Mucosa of rectum (tissue), 2 donors: ENCODE measurements around the gene GGT6.

Source experiments
- H3K27ac ChIP-seq, 2 donors: one replicate each; pipeline ENCODE4 v1.7.0; 2013; ENCODE audit warnings: inconsistent platforms in 2 of 2, low read depth in 2 of 2, low read length in 2 of 2
- H3K27me3 ChIP-seq, 2 donors: one replicate each; pipeline ENCODE4 v1.7.0; 2013; ENCODE audit warnings: low read length in 2 of 2; ENCODE audit not compliant: control insufficient read depth in 2 of 2, insufficient read depth in 2 of 2
- H3K36me3 ChIP-seq, 2 donors: one replicate each; pipeline ENCODE4 v1.7.0; 2013; ENCODE audit warnings: low read length in 2 of 2; ENCODE audit not compliant: control insufficient read depth in 2 of 2, insufficient read depth in 2 of 2
- H3K4me1 ChIP-seq, 2 donors: one replicate each; pipeline ENCODE4 v1.7.0; 2013; ENCODE audit warnings: low read length in 2 of 2, mild to moderate bottlenecking in 1 of 2; ENCODE audit not compliant: control insufficient read depth in 2 of 2, insufficient read depth in 2 of 2
- H3K4me3 ChIP-seq, 2 donors: one replicate each; pipeline ENCODE4 v1.7.0; 2013; ENCODE audit warnings: low read length in 2 of 2
- H3K9ac ChIP-seq, 2 donors: one replicate each; pipeline ENCODE4 v1.7.0; 2013; ENCODE audit warnings: low read length in 2 of 2, low read depth in 1 of 2, mild to moderate bottlenecking in 1 of 2
- H3K9me3 ChIP-seq, 2 donors: one replicate each; pipeline ENCODE4 v1.7.0; 2013; ENCODE audit warnings: low read length in 2 of 2; ENCODE audit not compliant: control insufficient read depth in 2 of 2
- donor health status: healthy.
- donor health status: Normal muscosa, but diverticular disease.

The GGT6 gene

DNA sequence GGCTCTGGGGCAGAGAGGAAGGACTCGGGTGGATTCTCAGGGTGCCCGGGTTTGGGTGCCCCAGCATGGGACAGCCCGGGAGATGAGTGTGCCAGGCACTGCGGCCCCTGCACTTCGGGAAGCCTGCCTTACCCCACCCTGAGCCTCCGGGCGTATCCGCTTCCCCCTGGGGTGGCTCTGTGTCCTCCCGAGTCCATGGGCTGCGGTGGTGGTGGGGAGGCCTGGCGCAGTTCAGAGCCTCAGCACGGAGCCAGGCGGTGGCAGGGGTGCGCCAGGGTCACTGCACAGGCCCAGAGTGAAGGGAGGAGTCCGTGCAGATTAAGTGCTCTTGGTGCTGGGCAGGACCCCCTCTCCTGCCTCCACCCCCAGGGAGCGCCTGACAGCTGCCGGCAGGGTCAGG is 25.9 kb downstream of the GGT6 start:
- H3K27ac ChIP-seq = peak overlapping the region in 1 of 2 donors; percentile 23
- H3K4me1 ChIP-seq = peaks cover 7 to 14% of the 10 kb centered on the region in 2 donors

DNA sequence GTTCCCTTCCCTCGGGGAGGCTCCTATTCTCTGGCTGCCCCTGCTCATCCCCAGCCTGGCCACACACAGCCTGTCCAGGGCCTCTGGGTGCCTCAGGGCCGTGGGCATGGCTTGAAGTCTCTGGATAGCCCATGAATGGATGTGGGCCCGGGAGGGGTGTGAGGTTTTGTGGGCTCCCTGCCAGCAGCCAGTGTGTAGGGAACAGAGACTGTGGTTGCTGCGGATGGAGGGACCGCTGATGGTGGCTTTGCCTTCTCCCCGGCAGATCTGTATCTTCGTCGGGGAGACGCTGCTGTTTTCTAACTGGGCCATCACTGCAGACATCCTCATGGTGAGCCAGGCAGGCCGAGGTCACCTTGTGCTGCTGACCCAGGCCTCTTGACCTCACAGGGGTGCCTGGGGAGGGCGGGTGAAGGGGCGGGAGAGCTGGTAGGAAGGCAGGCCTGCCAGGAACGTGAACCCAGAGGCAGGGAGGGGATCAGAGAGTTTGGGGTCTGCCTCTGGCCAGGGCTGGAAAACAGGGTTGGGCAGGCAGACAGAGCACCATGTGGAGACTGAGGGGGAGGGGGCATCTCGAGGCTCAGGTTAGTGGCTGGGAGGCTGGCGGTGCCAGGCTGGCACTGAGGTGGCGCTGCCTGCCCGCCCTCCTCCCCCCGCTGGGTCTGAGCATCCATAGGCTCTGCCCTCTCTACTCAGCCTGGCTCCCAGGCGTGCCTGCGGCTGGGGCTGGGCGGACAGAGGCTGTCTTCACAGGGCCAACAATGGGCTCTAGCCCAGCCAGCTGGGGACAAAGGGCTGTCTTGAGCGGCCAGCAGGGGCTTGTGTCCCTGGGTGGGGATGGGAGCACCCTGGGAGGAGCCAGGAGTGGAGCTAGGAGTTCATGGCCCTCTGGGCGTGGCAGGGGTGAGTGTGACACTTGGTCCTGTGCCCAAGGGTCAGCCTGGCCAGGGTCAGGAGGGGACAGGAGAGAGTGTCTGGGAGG is 26.6 kb downstream of the GGT6 start:
- H3K9me3 ChIP-seq = no peaks in the 10 kb centered on the region
- no peaks in the 10 kb centered on the region for H3K27me3 ChIP-seq
- peak overlapping the region in 1 of 2 donors; percentile 23 for H3K27ac ChIP-seq
- H3K36me3 ChIP-seq = peaks cover 0 to 3% of the 10 kb centered on the region in 2 donors
- no peak overlapping the region for H3K9ac ChIP-seq
- H3K4me3 ChIP-seq = peak overlapping the region in 1 of 2 donors; percentile 13
- peaks cover 7 to 14% of the 10 kb centered on the region in 2 donors for H3K4me1 ChIP-seq

More for the DNA sequence above, 25.9 kb downstream of the GGT6 start:
- Histone ChIP-seq H3K36me3 (peaks cover 0 to 3% of the 10 kb centered on the region in 2 donors), H3K9ac (no peak overlapping the region), H3K27me3 (no peaks in the 10 kb centered on the region), H3K9me3 (no peaks in the 10 kb centered on the region), H3K4me3 (no peak overlapping the region)

DNA sequence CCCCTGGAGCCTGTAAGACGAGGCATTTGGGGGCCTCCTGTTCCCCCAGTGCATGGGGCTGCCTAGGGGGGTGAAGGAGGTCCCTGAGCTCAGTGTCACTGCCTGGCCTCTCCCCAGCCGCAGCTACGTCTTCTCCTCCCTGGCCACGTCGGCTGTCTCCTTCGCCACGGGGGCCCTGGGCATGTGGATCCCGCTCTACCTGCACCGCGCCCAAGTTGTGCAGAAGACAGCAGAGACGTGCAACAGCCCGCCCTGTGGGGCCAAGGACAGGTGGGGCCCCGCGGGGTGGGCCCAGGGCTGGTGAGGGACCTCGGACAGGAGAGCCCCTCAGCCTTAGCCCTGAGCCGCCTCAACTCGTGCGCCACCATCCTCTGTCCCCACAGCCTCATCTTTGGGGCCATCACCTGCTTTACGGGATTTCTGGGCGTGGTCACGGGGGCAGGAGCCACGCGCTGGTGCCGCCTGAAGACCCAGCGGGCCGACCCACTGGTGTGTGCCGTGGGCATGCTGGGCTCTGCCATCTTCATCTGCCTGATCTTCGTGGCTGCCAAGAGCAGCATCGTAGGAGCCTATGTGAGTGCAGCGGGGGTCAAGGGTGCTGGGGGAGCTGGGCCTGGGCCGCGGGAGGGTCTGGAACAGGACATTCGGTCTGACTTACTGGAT is 27.4 kb downstream of the GGT6 start:
- no peak overlapping the region for H3K9ac ChIP-seq

DNA sequence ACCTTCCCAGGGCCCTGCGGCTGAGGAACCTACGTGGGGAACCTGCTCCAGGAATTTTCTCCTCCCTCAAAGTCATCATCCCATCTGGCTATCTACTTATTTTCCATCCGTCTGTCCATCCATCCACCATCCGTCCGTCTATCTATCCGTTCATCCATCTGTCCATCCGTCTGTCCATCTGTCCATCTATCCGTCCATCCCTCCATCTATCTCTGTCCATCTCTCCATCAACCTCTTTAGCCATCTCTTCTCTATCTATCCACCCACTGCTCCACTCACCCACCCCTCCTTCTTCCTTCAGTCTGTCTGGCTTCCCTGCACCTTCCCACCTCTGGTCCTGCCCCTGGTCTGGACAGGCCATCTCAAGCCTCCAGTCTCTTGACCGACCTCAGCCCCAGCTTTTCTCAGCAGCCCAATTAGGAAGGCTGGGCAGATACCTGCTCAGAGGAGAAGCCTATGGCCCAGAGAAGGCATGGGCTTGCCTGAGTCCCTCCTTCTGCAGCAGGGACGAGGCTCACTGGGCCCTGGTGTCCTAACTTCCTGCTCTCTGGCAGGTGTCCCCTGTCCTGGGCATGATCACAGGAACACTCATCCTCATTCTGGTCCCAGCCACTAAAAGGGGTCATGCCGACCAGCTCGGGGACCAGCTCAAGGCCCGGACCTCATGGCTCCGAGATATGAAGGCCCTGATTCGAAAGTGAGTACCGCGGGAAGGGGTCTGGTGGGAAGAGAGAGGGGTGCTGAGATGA is 28.2 kb downstream of the GGT6 start:
- Histone ChIP-seq H3K27ac (no peak overlapping the region), H3K9ac (no peak overlapping the region), H3K4me3 (no peak overlapping the region), H3K27me3 (no peaks in the 10 kb centered on the region), H3K4me1 (peaks cover 7 to 14% of the 10 kb centered on the region in 2 donors), H3K9me3 (no peaks in the 10 kb centered on the region), H3K36me3 (no peaks in the 10 kb centered on the region)

More for the DNA sequence above, 27.4 kb downstream of the GGT6 start:
- Histone ChIP-seq H3K4me1 (peaks cover 7 to 14% of the 10 kb centered on the region in 2 donors), H3K27ac (peak overlapping the region in 1 of 2 donors; percentile 4), H3K27me3 (no peaks in the 10 kb centered on the region), H3K4me3 (no peak overlapping the region), H3K9me3 (no peaks in the 10 kb centered on the region), H3K36me3 (peaks cover 0 to 3% of the 10 kb centered on the region in 2 donors)

DNA sequence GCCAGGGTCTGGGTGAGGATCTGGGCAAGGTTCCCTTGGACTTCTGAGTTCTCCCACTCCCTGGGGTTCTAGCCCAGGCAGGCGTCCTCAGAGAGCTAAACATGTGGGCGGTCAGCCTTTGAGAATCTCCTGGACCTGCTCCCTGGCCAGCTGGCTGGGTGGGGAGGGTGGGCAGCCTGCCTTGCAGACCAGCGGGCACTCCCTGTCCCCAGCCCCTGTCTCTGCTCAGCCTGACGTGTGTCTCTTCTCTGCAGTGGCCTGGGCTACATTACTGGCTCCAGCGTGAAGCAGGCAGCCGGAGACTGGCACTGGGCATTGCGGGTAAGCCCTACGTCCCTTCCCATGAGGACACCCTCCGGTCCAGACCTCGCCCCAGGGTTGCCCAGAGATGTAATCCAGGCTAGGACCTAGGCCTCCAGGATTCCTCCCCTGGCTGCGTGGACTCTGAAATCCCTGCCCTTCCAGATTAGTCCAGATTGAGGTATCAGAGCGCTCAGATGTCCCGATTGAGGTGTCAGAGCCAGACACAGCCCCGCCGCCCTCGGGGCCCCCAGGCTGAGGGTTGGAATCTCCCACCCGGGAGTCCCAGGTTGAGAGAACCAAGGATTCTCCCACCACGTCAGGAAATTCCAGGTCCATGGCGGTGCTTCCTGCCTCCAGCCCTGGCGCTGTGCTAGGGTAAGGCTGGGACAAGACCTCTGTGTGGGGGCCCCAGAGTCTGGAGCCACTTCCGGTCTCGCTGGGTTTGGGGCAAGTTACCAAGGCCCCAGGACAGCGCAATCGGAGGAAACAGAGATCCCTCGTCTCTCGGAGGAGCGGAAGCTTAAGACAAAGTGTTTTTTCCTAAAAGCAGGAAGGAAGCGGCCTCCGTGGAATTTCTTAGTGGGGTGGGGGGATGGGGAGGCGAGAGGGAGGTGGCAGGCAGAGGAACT is 29.3 kb downstream of the GGT6 start:
- Histone ChIP-seq H3K36me3 (no peaks in the 10 kb centered on the region), H3K9ac (no peak overlapping the region), H3K27ac (no peak overlapping the region), H3K4me3 (no peak overlapping the region), H3K27me3 (no peaks in the 10 kb centered on the region), H3K9me3 (no peaks in the 10 kb centered on the region), H3K4me1 (peaks cover 3 to 7% of the 10 kb centered on the region in 2 donors)

DNA sequence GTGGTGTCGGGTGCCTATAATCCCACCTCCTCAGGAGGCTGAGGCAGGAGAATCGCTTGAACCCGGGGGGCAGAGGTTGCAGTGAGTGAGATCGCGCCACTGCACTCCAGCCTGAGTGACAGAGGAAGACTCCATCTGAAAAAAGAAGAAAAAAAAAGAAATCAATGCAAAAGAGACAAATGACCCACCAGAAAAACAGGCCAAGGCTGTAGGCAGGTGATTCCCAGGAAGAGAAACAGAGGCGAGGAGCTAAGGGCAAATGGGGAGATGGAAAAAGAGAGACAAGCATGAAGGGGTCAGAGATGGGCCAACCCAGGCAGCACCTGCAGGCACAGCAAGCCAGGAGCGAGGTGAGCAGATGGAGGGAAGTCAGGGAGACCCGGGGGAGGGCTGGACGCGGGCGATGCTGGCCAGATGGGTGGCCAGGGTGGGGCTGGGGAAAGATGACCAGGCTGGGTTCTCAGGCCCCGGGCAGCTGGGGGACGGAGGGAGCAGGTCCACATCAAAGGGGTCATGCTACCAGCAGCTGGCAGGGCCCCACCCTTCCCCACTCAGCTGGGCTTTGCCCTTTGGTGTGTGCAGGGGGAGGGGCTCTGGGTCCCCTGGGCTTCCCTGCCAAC is 30.7 kb downstream of the GGT6 start:
- no peak overlapping the region for H3K9ac ChIP-seq
- no peak overlapping the region for H3K27ac ChIP-seq
- H3K4me3 ChIP-seq = no peak overlapping the region
- no peaks in the 10 kb centered on the region for H3K9me3 ChIP-seq
- no peaks in the 10 kb centered on the region for H3K27me3 ChIP-seq
- H3K4me1 ChIP-seq = peaks cover 2 to 5% of the 10 kb centered on the region in 2 donors
- H3K36me3 ChIP-seq = no peaks in the 10 kb centered on the region

DNA sequence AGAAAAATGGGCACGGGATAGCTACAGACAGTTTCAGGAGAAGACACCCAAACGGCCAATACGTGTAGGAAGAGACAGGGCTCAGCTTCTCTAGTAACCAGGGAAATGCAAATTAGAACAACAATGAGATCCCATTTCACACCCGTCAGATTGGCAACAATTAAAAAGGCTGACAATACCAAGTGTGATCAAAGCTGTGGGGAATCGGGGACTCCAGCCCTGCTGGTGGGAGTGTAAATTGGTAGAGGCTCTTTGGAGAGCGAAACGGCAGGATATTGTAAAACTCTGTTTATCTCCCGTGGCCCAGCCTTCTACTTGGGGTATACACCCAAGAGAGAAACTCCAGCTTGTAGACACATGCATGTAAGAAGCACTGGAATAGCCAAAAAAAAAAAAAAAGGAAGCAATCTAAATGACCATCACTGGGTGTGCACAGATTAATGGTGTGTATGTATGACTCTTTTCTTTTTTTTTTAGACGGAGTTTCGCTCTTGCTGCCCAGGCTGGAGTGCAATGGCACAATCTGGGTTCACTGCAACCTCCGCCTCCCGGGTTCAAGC is 32.7 kb downstream of the GGT6 start:
- no peak overlapping the region for H3K4me3 ChIP-seq
- no peaks in the 10 kb centered on the region for H3K9me3 ChIP-seq
- no peaks in the 10 kb centered on the region for H3K36me3 ChIP-seq
- H3K4me1 ChIP-seq = no peaks in the 10 kb centered on the region
- no peaks in the 10 kb centered on the region for H3K27me3 ChIP-seq
- no peak overlapping the region for H3K9ac ChIP-seq
- H3K27ac ChIP-seq = no peak overlapping the region

DNA sequence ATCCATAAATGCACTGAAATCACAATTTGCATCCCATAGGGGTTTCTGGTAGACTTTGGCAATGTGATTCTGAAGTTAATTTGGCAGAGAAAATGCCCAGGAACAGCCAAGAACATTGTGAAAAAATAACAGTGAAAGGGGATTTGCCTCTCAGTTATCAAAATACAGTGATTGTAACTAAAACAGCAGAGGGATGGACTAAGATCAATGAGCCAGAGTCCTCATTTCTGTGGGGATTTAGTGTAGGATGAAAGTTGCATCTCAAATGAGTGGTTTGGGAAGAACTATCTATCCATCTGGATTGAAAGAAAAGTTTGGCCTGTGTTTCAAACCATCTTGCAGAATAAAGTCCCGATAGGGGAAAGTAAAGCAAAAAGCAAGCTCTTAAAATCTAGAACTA is 33.2 kb downstream of the GGT6 start:
- Histone ChIP-seq H3K27me3 (no peaks in the 10 kb centered on the region), H3K9me3 (no peaks in the 10 kb centered on the region), H3K27ac (no peak overlapping the region), H3K9ac (no peak overlapping the region), H3K36me3 (no peaks in the 10 kb centered on the region), H3K4me1 (no peaks in the 10 kb centered on the region), H3K4me3 (no peak overlapping the region)
